Measurements from ENCODE around the gene CLIC1. TPM values are rescaled to one million over a fixed set of nuclear protein-coding genes. Genes with fewer than 3 reads are reported as not detected.

CLIC1 gene
- total RNA-seq, 1 donor: 701 TPM

- H3K4me3 ChIP-seq (ENCODE audit: low read depth, low read length): no peak overlapping the region
- DNase-seq (ENCODE audit: low read depth): no peak
- no peak for TF ChIP-seq CTCF (IDR thresholded peaks at IDR 0.05; ENCODE audit: insufficient read depth, low read depth, low read length)
These were observed 18.7 kb downstream of the CLIC1 start for GRCh38 chr6:31717499-31718222.

DNA sequence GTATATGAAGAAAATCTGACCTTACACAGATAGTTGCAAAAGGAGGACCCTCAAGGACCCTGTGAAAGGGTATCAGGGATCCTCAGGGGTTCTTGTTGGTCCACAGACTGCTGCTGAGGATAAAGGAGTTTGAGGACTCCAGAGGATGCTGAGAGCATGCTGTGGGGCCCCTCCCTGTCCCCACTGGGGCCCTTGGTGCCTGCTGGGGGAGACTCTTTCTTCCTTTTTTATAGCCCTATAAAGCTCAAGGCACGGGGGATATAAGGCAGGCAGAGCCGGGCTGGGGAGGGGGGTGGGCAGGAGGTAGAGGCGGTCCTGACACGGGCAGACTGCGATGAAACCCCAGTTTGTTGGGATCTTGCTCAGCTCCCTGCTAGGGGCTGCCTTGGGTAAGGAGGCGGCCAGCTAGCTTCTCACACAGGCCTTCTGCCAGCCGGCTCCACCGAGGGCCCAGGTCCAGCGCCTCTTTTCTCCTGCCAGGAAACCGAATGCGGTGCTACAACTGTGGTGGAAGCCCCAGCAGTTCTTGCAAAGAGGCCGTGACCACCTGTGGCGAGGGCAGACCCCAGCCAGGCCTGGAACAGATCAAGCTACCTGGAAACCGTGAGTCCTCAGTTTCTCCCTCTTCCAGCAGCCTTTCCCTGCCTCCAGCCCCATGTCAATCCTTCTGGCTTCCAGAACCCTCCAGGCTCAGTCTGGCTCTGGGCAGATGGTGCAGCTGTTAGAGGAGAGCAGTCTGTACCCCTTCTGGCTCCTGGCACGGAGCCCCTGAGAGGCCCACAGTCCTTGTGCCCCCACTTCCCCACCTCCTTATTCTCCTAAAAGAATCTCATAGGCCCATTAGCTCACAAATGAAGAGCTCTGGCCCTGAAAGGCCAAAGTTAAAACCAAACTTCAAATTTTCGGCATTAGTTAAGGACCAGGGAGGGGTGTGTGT lies 21.0 kb downstream of the CLIC1 start, which contains the start of gene LY6G6D:
TSS of gene LY6G6D (plus strand) at position 327 of the 937 bp plus-strand sequence. CDS start at position 335, 8 bp downstream.
- no peak for DNase-seq (ENCODE audit: low read depth)
- no peak for TF ChIP-seq CTCF (IDR thresholded peaks at IDR 0.05; ENCODE audit: insufficient read depth, low read depth, low read length)
- H3K4me3 ChIP-seq (ENCODE audit: low read depth, low read length): no peak within 1 kb of the TSS

DNA sequence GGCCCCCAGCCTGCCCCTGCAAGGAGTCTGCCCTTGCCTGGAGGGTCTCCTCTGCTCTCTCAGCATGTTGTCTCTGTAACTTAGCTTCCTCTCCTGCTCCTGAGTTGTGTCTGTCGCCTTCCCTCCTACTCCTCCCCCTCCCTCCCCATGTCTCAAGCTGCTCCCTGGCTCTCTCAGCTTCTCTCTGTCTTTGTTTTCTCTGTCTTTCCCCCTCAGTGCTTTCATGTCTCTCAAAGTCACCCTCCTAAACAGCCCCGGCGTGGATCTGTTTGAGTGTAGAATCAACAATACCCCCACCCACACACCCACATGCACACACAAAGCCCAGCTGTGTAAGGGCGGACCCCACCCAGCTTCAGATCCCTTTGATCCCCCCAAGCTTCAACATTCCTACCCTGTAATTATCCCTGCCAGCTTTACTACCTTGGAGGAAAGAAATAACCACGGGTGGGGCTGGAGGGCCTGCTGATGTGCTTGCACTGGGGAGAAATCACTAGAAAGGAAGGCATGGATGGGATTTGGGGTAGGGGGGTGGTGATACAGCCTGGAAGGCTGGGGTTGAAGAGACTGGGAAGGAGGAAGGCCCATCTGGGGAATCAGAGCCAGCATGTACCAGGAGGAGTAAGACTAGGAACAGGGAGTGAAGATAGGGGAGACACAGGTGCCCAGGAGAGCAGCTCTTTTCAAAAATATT lies 22.2 kb downstream of the CLIC1 start:
- no peak overlapping the region for H3K4me3 ChIP-seq (ENCODE audit: low read depth, low read length)
- TF ChIP-seq CTCF (IDR thresholded peaks at IDR 0.05; ENCODE audit: insufficient read depth, low read depth, low read length): no peak
- DNase-seq (ENCODE audit: low read depth): no peak

DNA sequence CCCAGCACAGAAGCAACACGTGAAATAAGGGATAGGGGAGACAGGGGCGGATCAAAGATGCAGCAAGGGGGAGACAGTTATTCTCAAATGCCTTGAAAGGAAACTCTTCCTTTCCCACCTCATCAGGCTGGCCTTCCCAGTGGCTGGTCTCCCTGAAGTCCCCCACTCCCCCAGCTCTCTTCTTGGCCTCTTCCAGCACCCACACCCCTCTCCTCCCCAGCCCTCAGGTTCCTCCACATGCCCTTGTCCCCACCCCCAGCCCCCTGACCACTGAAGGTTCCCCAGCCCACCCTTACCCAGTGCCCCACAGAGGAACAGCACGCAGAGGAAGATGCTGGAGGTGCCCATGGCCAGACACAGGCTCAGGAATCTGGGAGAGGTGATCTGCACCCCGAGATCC lies 22.9 kb downstream of the CLIC1 start:
- no peak for TF ChIP-seq CTCF (IDR thresholded peaks at IDR 0.05; ENCODE audit: insufficient read depth, low read depth, low read length)
- H3K4me3 ChIP-seq (ENCODE audit: low read depth, low read length): no peak overlapping the region
- DNase-seq (ENCODE audit: low read depth): no peak

DNA sequence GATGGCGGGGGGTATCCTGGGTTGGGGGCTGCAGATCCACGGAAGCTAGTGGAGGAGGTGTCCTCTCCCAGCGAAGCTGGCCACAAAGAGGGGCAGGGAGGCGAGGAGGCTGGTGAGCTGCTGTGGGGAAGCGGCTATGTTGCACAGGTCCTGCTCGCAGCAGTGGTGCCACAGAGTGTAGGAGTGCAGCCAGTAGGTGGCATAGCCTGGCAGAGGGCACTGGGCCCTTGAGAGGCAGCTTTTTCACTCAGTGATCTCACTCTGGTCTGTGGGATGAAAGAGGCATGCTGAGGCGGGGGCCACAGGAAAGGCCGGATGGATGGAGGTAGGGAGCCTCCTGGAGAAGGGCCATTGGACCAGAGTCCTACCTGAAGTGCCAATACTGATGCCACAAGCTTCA lies 24.0 kb downstream of the CLIC1 start:
- TF ChIP-seq CTCF (IDR thresholded peaks at IDR 0.05; ENCODE audit: insufficient read depth, low read depth, low read length): no peak
- H3K4me3 ChIP-seq (ENCODE audit: low read depth, low read length): no peak overlapping the region
- no peak for DNase-seq (ENCODE audit: low read depth)

- H3K4me3 ChIP-seq (ENCODE audit: low read depth, low read length): no peak overlapping the region
- no peak for DNase-seq (ENCODE audit: low read depth)
- TF ChIP-seq CTCF (IDR thresholded peaks at IDR 0.05; ENCODE audit: insufficient read depth, low read depth, low read length): no peak
These were observed 25.1 kb downstream of the CLIC1 start for GRCh38 chr6:31711233-31711632.
